GM21529 (cell line): ENCODE measurements around the gene MAN1A2.
"Not testable (repeated sequence)": the region's sequence is repeated elsewhere in the genome, so short reads cannot be mapped to it uniquely, and the experiment has no call there.

ENCODE experiments used
- ATAC-seq: cut with Tn5 transposase; IDR thresholded peaks from one replicate; pipeline ENCODE4 v1.9.1; 2021; ENCODE audit not compliant: unreplicated experiment

The MAN1A2 gene

GRCh38 chr1:117396636-117397035 lies 29.4 kb downstream of the MAN1A2 start:
- no peak for ATAC-seq

GRCh38 chr1:117398957-117399356 lies 31.7 kb downstream of the MAN1A2 start:
- ATAC-seq, result no peak

- ATAC-seq, result no peak
Measured at GRCh38 chr1:117401761-117402160, 34.5 kb downstream of the MAN1A2 start.

- no peak for ATAC-seq
Measured at GRCh38 chr1:117403597-117403996, 36.3 kb downstream of the MAN1A2 start.

- ATAC-seq, result no peak
Measured at GRCh38 chr1:117405042-117405441, 37.8 kb downstream of the MAN1A2 start.

- ATAC-seq, result no peak
Measured at GRCh38 chr1:117412472-117412871, 45.2 kb downstream of the MAN1A2 start.

- no peak for ATAC-seq
Measured at GRCh38 chr1:117413412-117413811, 46.2 kb downstream of the MAN1A2 start.

GRCh38 chr1:117414943-117415342 lies 47.7 kb downstream of the MAN1A2 start:
- no peak for ATAC-seq

- no peak for ATAC-seq
Measured at GRCh38 chr1:117416004-117416403, 48.8 kb downstream of the MAN1A2 start.

- ATAC-seq, result no peak
Measured at GRCh38 chr1:117416546-117417125, 49.4 kb downstream of the MAN1A2 start.

- no peak for ATAC-seq
Measured at GRCh38 chr1:117425050-117425734, 57.9 kb downstream of the MAN1A2 start.

- no peak for ATAC-seq
Measured at GRCh38 chr1:117427297-117427696, 60.0 kb downstream of the MAN1A2 start.

GRCh38 chr1:117433943-117434342 lies 66.7 kb downstream of the MAN1A2 start:
- no peak for ATAC-seq

- ATAC-seq, result no peak
Measured at GRCh38 chr1:117436513-117436912, 69.3 kb downstream of the MAN1A2 start.

- ATAC-seq, result no peak
Measured at GRCh38 chr1:117447661-117448060, 80.4 kb downstream of the MAN1A2 start.

GRCh38 chr1:117452216-117452615 lies 85.0 kb downstream of the MAN1A2 start:
- no peak for ATAC-seq

GRCh38 chr1:117453958-117454357 lies 86.7 kb downstream of the MAN1A2 start:
- no peak for ATAC-seq

GRCh38 chr1:117458410-117458809 lies 91.2 kb downstream of the MAN1A2 start:
- not testable (repeated sequence) for ATAC-seq

GRCh38 chr1:117466761-117467160 lies 99.5 kb downstream of the MAN1A2 start:
- no peak for ATAC-seq

GRCh38 chr1:117467336-117467735 lies 100.1 kb downstream of the MAN1A2 start:
- no peak for ATAC-seq

- no peak for ATAC-seq
Measured at GRCh38 chr1:117473063-117473462, 105.8 kb downstream of the MAN1A2 start.

- not testable (repeated sequence) for ATAC-seq
Measured at GRCh38 chr1:117475495-117475894, 108.2 kb downstream of the MAN1A2 start.

- ATAC-seq, result no peak
Measured at GRCh38 chr1:117479086-117479485, 111.8 kb downstream of the MAN1A2 start.
